Peyer's patch (tissue), 4 donors: ENCODE measurements around the gene RANBP1.

Source experiments
- CTCF ChIP-seq, 6 experiments: fragments of 450-650 bp in 4 of 6; fragments of 200-600 bp in 2 of 6; sonication (generic) in 1 of 6; IDR thresholded peaks; one replicate each; pipeline ENCODE4 v1.5.1; 2017 to 2019; ENCODE audit warnings: antibody characterized with exemption in 6 of 6, mild to moderate bottlenecking in 3 of 6, moderate library complexity in 1 of 6
- POLR2A ChIP-seq, 2 donors: fragments of 450-650 bp; IDR thresholded peaks; one replicate each; pipeline ENCODE4 v1.5.1; 2017; ENCODE audit warnings: antibody characterized with exemption in 2 of 2, mild to moderate bottlenecking in 2 of 2, moderate library complexity in 2 of 2

- TF ChIP-seq CTCF (IDR thresholded peaks at IDR 0.05) (no peak), POLR2A (IDR thresholded peaks at IDR 0.05) (no peak)
Measured at GRCh38 chr22:20136603-20136873, 20.6 kb downstream of the RANBP1 start.
